Loucy (cell line): ENCODE data around the gene HK1.

Experiments used
- H2AFZ ChIP-seq: fragments of 200-600 bp; sonication (generic); 2 replicates; pipeline ENCODE4 v1.6.0; 2016; ENCODE audit warnings: antibody characterized with exemption, mild to moderate bottlenecking, low read length, moderate library complexity
- H3F3A ChIP-seq: fragments of 200-600 bp; 2 replicates; pipeline ENCODE4 v1.6.0; 2016; ENCODE audit warnings: antibody characterized with exemption, low read depth, mild to moderate bottlenecking
- H3K27me3 ChIP-seq: fragments of 200-600 bp; sonication (generic); 2 replicates; pipeline ENCODE4 v1.6.1; 2014; ENCODE audit warnings: low read length, mild to moderate bottlenecking; ENCODE audit not compliant: insufficient read depth, poor library complexity, severe bottlenecking
- H3K36me3 ChIP-seq: fragments of 200-600 bp; sonication (generic); 2 replicates; pipeline ENCODE4 v1.6.1; 2016; ENCODE audit warnings: low read length; ENCODE audit not compliant: insufficient read depth
- H3K4me1 ChIP-seq: fragments of 200-600 bp; sonication (generic); 2 replicates; pipeline ENCODE4 v1.5.1; 2014; ENCODE audit warnings: low read length, mild to moderate bottlenecking; ENCODE audit not compliant: insufficient read depth, poor library complexity, severe bottlenecking
- H3K4me2 ChIP-seq: fragments of 200-600 bp; sonication (generic); 2 replicates; pipeline ENCODE4 v1.6.0; 2014; ENCODE audit warnings: antibody characterized with exemption, low read length, low read depth, mild to moderate bottlenecking; ENCODE audit not compliant: poor library complexity, severe bottlenecking
- H3K4me3 ChIP-seq: fragments of 200-600 bp; sonication (generic); 2 replicates; pipeline ENCODE4 v1.5.1; 2014; ENCODE audit warnings: low read length, mild to moderate bottlenecking, mixed read lengths; ENCODE audit not compliant: poor library complexity, severe bottlenecking
- H3K79me2 ChIP-seq: fragments of 200-600 bp; sonication (generic); 2 replicates; pipeline ENCODE4 v1.6.1; 2014; ENCODE audit warnings: low read length; ENCODE audit not compliant: insufficient read depth
- H3K9ac ChIP-seq: fragments of 200-600 bp; sonication (generic); 2 replicates; pipeline ENCODE4 v1.6.0; 2014; ENCODE audit warnings: mild to moderate bottlenecking, low read depth, low read length, moderate library complexity; ENCODE audit not compliant: poor library complexity, severe bottlenecking
- H3K9me2 ChIP-seq: fragments of 200-600 bp; sonication (generic); replicated peaks from 2 replicates; pipeline ENCODE4 v1.6.1; 2016; ENCODE audit warnings: low read depth, low read length, mixed read lengths
- H3K9me3 ChIP-seq: fragments of 200-600 bp; sonication (generic); 2 replicates; pipeline ENCODE4 v1.6.1; 2014; ENCODE audit warnings: mild to moderate bottlenecking, antibody characterized with exemption, low read length, low read depth; ENCODE audit not compliant: insufficient read depth
- H4K20me1 ChIP-seq: fragments of 200-600 bp; sonication (generic); 2 replicates; pipeline ENCODE4 v1.6.0; 2014; ENCODE audit warnings: antibody characterized with exemption, low read length, mild to moderate bottlenecking; ENCODE audit not compliant: insufficient read depth, poor library complexity, severe bottlenecking
- EZH2phosphoT487 ChIP-seq: fragments of 200-600 bp; IDR thresholded peaks from 2 replicates; pipeline ENCODE4 v1.6.1; 2018; ENCODE audit warnings: antibody characterized with exemption, mild to moderate bottlenecking, moderate library complexity, borderline replicate concordance
- TF ChIP-seq, protein P1 (sequence below): fragments of 200-600 bp; sonication (generic); conservative IDR thresholded peaks from 2 replicates; pipeline ENCODE4 v1.5.1; 2014; ENCODE audit warnings: mild to moderate bottlenecking, antibody characterized with exemption, low read length

The HK1 gene

DNA sequence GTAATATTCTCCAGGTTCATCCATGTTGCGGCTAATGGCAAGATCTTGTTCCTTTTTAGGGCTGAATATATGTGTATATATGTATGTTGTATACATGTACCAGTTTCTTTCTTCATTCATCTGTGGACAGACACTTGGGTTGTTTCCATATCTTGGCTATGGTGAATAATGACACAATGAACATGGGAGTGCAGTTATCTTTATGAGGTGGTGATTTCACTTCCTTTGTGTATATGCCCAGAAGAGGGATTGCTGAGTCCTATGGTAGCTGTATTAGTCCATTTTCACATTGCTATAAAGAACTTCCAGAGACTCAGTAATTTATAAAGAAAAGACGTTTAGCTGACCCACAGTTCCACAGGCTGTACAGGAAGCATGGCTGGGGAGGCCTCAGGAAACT lies 155.9 kb downstream of the HK1 start:
- no peaks in the 10 kb centered on the region for H3K79me2 ChIP-seq
- H3K4me3 ChIP-seq: no peak overlapping the region
- TF ChIP-seq, protein P1, sequence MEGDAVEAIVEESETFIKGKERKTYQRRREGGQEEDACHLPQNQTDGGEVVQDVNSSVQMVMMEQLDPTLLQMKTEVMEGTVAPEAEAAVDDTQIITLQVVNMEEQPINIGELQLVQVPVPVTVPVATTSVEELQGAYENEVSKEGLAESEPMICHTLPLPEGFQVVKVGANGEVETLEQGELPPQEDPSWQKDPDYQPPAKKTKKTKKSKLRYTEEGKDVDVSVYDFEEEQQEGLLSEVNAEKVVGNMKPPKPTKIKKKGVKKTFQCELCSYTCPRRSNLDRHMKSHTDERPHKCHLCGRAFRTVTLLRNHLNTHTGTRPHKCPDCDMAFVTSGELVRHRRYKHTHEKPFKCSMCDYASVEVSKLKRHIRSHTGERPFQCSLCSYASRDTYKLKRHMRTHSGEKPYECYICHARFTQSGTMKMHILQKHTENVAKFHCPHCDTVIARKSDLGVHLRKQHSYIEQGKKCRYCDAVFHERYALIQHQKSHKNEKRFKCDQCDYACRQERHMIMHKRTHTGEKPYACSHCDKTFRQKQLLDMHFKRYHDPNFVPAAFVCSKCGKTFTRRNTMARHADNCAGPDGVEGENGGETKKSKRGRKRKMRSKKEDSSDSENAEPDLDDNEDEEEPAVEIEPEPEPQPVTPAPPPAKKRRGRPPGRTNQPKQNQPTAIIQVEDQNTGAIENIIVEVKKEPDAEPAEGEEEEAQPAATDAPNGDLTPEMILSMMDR: no peak
- no peak for TF ChIP-seq EZH2phosphoT487
- no peaks in the 10 kb centered on the region for H3K9me3 ChIP-seq
- no peaks in the 10 kb centered on the region for H3K4me1 ChIP-seq
- H3F3A ChIP-seq: no peaks in the 10 kb centered on the region
- H3K9me2 ChIP-seq: no peaks in the 10 kb centered on the region
- H4K20me1 ChIP-seq: no peaks in the 10 kb centered on the region
- H3K4me2 ChIP-seq: no peak overlapping the region
- no peak overlapping the region for H3K9ac ChIP-seq
- H3K36me3 ChIP-seq: no peaks in the 10 kb centered on the region
- H2AFZ ChIP-seq: no peak overlapping the region
- H3K27me3 ChIP-seq: no peaks in the 10 kb centered on the region

DNA sequence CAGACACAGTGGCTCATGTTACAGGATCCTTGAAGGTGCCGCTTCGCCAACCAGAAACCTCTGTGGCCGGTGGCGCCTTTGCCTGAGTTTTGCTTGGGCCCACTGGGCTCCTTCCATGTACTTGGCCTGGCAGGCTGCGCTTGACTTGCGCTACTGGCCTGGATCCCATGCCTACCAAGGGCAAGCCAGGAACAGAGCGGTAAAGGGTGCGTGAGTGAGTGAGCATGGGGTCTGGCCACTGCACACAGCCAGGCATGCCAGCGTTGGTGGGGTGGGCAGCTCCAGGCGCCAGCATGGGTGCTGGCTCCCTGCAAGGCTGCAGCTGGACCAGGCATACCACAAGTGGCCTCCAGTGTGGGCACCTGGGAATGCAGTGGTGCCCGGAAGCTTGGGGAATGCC lies 156.6 kb downstream of the HK1 start:
- Histone ChIP-seq H3K36me3 (no peaks in the 10 kb centered on the region), H4K20me1 (no peaks in the 10 kb centered on the region), H3K9me3 (no peaks in the 10 kb centered on the region), H3F3A (no peaks in the 10 kb centered on the region), H3K9ac (no peak overlapping the region), H3K4me3 (no peak overlapping the region), H3K4me2 (no peak overlapping the region), H3K27me3 (no peaks in the 10 kb centered on the region), H3K9me2 (no peaks in the 10 kb centered on the region), H3K79me2 (no peaks in the 10 kb centered on the region), H3K4me1 (no peaks in the 10 kb centered on the region), H2AFZ (no peak overlapping the region)
- TF ChIP-seq EZH2phosphoT487: no peak

DNA sequence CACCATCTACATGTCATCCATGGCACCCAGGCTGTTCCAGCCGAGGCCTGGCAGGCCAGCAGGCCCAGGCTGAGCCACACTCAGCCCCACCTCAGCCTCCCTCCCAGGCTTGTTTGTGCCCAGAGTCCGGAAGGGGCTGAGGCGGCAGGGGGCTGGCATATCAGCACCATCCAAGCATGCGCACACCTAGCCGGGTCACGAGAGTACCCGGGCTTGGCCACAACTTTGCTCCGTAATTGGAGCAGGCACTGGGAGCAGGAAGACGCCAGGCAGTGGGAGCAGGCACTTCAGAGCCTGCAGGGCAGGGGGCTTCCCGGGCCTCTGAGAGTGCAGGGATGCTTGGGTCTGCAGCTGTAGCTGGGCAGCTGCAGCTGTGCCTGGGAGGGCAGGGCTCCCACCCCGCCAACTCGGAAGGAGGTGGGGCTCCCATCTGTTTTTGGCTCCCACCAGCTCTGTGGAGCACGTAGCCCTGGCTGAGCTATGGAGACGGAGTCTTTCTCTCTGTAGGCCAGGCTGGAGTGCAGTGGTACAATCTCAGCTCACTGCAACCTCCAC lies 157.7 kb downstream of the HK1 start:
- H3F3A ChIP-seq: no peaks in the 10 kb centered on the region
- no peaks in the 10 kb centered on the region for H3K27me3 ChIP-seq
- H3K4me3 ChIP-seq: no peak overlapping the region
- H4K20me1 ChIP-seq: no peaks in the 10 kb centered on the region
- H3K9me2 ChIP-seq: no peaks in the 10 kb centered on the region
- H3K9ac ChIP-seq: no peak overlapping the region
- no peaks in the 10 kb centered on the region for H3K4me1 ChIP-seq
- H2AFZ ChIP-seq: no peak overlapping the region
- no peaks in the 10 kb centered on the region for H3K9me3 ChIP-seq
- no peak overlapping the region for H3K4me2 ChIP-seq
- TF ChIP-seq EZH2phosphoT487: no peak
- TF ChIP-seq, protein P1: no peak
- H3K36me3 ChIP-seq: no peaks in the 10 kb centered on the region
- no peaks in the 10 kb centered on the region for H3K79me2 ChIP-seq
